HG03139 (cell line): ENCODE data around the gene SGCA.

ENCODE experiments used
- ATAC-seq: cut with Tn5 transposase; IDR thresholded peaks from one replicate; pipeline ENCODE4 v1.9.1; 2021; ENCODE audit not compliant: unreplicated experiment

Gene SGCA

DNA sequence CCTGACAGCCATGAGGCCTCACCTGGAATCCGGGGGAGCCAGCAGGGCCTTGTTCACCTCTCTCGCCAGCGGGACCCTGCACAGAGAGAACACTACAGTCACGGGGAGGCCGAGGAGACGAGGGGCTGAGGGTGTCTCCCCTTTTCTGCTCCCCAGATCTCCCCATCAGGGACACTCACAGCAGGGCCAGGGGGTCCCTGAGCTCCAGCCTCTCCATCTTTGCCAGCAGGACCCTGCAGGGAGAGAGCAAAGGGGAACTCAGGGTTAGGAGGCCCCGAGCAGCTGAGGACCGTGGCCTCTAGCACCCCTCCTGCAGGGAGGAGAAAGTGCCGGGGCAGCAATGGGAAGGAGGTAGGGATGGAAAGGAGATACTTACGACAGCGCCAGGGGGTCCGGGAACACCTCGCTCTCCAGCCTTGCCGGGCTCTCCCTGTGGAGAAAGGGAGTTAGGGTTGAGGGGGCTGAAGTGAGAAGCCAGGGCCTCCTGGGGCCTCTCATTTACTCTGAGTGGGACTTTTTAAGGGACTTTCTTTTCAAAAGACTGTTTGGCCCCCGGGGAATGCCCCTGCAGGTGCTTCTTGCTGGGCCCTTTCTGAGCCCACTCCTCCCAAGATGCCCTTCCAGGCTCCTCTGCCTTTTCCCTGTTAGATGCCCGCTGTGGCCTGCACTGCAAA is 26.9 kb downstream of the SGCA start:
- no peak for ATAC-seq

DNA sequence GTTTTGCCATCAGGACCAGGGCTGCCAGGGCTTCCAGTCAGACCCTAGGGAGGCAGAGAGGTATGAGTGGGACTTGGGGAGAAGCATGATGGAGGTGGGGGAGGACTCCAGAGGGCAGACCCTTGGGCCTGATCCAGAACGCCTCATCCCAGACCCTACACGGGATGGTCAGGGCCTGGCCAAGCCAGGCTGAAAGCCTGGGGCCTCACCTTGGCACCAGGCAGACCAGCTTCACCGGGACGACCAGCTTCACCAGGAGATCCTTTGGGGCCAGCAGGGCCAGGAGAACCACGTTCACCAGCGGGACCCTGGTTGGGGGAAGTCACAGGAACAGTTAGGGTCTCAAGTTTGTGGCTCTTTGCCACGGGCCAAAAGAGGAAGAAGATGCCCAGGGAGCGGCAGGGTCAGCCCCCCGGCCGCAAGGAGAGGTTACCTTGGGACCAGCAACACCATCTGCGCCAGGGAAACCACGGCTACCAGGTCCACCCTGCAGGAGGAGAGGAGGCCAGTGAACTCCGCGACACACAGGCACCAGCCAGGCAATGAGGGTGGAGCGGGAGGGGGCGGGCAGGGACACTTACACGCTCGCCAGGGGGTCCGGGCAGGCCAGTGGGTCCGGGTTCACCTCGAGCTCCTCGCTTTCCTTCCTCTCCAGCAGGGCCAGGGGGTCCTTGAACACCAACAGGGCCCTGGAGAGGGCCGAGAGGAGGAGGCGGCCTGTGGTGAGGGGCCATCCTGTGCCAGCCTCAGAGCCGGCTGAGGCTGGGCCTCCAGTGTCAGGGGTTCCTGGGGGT is 28.5 kb downstream of the SGCA start:
- ATAC-seq: no peak

DNA sequence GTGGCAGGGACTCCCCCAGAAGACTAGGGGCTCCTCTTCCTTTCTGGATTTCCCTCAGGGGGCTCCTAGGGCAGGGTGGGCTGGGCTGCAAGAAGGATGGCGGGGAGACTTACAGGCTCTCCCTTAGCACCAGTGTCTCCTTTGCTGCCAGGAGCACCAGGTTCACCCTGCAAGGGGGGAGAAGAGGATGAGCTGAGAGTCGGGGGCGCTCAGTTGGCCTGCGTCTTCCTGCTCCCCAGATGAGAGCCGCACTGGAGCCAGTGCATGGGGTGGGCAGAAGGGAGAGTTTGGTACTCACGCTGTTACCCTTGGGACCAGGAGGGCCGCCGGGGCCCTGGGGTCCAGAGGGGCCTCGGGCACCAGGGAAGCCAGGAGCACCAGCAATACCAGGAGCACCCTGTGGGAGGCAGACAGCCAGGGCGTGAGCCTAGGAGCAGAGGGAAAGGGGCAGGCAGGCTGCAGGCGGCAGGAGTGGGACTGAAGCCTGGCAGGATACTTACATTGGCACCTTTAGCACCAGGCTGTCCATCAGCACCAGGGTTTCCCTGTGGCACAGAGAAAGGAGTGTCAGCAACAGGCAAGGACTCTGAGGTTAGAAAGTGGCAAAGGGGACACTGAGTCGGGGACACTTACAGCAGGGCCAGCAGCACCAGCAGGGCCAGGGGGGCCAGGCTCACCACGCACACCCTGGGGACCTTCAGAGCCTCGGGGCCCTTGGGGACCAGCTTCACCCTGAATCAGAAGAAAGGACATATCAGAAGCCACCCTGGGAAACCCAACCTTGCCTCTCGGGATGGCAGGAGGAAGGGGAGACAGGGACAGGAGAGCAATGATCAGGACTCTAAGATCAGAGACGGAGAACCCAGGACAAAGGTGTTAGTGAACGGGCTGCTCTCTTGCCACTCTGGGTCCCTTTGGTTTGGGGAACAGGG is 29.4 kb downstream of the SGCA start:
- ATAC-seq: no peak

DNA sequence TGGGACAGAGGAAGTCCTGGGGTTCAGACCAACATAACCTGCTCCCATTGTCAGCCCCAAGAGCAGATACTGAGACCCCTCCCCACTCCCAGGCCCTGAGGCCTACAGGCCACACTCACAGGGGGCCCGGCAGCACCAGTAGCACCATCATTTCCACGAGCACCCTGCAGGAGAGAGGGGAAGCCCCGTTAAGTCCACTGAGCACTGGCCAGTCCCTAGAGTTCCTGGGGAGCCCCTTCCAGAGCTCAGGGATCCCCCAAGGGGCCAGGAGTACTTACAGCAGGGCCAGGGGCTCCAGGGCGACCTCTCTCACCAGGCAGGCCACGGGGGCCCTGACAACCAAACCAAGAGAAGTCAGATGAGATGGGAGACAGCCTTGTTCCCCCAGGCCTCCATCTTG is 30.2 kb downstream of the SGCA start:
- ATAC-seq: no peak

DNA sequence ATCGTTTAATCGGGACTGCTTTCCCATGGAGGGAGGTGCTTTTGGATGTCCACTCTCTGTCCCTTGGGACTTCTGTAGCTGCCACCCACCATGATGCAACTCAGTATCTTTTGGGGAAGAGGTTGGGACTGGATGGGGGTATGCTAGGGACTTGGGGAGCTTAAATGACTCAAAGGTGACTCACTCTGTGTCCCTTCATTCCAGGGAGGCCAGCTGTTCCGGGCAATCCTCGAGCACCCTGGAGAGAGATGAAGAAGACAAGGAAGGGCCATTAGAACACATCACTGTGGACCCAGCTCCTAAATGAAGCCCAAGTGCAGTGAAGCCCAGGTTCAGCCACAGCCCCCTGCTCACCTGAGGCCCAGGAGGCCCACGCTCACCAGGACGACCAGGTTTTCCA is 31.0 kb downstream of the SGCA start:
- no peak for ATAC-seq

DNA sequence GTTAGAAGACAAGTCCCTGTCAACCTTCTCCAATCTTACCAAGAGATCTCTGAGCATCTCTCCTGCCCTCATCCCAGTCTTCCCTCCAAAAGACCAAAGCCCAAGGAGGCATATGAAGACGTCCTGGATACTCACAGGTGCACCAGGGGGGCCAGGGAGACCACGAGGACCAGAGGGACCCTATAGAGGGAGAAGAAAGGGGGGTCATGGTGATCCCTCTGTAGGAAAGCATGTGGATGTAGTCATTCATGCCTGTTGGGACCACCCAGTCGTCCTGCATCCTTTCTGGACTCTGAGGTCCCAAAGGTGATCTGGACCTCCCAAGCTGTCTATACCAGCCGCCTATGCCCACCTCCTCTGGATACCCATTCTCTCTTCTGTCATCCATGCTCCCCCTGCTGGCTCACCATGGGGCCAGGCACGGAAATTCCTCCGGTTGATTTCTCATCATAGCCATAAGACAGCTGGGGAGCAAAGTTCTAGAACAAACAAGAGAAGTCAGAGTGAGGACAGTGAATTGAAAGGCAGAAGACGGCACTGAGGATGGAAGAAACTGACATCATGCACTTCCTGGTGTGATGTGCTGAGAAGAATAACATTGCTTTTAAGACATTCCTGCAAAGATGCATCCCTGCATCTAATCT is 32.3 kb downstream of the SGCA start:
- ATAC-seq: no peak

DNA sequence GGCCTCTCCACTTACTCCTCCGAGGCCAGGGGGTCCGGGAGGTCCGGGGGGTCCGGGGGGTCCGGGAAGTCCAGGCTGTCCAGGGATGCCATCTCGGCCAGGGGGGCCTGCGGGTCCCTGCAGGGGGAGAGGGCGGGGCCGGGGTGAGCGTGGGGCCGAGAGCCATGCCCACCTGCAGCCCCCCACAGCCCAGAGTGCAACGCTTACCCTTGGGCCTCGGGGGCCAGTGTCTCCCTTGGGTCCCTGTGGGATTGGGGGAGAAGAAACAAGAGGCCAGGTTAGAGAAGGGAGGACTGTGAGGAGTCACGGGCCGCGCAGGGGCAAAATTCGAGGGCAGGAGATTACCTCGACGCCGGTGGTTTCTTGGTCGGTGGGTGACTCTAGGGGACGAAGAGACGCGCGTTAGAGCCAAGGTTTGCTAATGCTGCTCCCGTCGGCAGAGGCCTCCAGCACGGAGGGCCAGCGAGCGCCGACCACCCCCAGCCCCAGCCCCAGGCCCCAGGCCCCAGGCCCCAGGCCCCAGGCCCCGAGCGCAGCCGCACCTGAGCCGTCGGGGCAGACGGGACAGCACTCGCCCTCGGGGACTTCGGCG is 33.5 kb downstream of the SGCA start:
- ATAC-seq: no peak

DNA sequence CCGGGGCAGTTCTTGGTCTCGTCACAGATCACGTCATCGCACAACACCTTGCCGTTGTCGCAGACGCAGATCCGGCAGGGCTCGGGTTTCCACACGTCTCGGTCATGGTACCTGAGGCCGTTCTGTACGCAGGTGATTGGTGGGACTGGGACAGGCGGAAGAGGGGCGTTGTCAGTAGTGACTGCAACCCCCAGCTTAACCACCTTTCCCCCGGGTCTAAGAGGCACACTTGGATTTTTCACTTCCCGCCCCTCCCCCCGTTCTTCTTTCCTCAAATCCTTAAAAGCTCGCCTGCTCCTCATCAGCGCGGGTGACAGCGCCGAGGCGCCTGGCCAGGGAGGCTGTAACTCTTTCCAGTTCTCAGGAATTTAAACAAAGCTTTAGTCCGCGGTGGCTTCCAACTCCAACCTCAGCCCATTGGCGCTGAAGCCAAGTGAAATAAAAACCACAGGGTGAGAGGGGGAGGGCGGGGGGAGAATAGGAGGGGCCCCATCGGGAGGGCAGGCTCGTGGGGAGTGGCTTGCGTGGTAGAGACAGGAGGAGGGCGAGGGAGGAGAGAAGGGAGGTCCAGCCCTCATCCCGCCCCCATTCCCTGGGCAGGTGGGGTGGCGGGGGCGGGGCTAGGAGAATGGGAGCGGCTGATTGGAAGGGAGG is 34.1 kb downstream of the SGCA start:
- ATAC-seq: no peak

DNA sequence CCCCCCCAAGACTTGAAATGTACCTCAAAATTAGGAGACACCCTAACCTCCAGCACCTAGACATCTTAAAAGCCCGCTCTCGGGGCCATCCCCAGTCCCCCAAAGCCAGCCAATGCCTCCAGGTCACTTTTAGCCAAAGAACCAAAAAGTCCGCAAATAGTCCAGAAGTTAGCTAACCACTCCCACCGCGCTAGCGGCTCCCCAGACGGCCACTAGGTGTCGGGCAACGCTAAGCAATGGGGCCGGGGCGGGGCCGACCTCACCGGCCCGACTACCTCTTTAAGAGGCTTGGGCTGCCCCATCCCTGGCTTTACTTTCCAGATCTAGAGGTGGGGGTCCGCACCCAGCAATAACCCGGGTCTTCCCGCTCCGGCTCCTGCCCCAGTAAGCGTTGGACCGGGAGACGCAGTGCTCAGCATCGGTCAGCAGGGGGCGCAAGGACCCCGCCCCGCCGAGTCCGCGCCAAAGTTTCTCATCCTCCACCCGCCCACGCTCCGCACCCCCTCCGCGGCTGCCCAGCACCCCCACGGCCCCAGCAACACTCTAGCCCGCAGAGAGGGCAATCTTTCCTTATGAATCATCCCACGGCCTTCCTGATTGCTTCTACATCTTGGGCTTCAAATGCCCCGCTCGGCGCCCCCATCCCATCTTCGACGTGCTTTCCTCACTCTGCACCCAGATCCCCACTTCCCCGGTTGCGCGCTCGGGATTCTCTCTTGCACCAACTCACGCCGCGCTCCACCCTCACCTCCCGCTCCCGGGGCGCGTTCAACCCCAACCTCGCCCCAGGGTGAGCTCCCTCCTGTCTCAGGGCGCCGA is 34.9 kb downstream of the SGCA start:
- no peak for ATAC-seq

DNA sequence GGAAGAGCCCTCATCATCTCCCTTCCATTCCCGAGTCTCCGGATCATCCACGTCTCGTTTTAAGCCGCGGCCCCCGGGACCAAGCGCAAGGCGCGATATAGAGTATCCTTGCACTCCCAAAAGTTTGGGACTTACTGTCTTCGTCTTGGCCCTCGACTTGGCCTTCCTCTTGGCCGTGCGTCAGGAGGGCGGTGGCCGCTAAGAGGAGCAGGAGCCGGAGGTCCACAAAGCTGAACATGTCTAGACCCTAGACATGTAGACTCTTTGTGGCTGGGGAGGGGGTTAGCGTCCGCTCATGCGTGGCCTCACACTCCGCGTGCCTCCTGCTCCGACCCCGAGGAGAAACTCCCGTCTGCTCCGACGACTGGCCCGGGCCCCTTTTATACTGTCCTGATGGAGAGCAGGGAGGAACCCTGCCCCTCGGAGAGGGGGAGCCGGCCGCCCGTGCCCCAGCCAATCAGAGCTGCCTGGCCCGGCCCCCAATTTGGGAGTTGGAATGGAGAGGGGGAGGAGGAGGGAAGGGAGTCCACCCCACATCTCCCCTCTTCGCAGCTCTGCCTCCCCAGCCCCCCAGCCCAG is 35.6 kb downstream of the SGCA start, which contains the start of gene COL1A1:
Gene COL1A1, minus strand, starts transcription at position 356 of the 579 bp plus-strand sequence. Its CDS starts 118 bp downstream, at position 238.
- ATAC-seq: no peak

DNA sequence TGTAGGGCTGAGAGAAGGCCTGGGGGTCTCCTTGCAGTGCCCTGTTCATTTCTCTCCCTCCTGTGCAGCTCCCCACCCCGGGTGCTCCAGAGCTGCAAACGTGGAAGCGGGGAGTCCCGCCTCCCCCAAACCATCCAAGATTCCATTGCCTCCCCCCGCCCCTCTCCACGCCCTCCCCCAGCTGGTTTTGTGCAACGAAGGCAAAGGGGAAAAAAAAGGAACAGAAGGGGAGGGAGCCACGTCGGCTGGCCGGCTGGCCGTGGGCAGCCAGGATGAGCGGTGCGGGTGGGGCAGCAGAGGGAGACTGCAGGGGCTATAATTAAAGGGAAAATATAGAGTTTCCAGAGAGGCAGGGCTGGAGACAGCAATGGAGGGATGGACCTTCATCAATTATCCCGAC is 37.3 kb downstream of the SGCA start:
- ATAC-seq: no peak

DNA sequence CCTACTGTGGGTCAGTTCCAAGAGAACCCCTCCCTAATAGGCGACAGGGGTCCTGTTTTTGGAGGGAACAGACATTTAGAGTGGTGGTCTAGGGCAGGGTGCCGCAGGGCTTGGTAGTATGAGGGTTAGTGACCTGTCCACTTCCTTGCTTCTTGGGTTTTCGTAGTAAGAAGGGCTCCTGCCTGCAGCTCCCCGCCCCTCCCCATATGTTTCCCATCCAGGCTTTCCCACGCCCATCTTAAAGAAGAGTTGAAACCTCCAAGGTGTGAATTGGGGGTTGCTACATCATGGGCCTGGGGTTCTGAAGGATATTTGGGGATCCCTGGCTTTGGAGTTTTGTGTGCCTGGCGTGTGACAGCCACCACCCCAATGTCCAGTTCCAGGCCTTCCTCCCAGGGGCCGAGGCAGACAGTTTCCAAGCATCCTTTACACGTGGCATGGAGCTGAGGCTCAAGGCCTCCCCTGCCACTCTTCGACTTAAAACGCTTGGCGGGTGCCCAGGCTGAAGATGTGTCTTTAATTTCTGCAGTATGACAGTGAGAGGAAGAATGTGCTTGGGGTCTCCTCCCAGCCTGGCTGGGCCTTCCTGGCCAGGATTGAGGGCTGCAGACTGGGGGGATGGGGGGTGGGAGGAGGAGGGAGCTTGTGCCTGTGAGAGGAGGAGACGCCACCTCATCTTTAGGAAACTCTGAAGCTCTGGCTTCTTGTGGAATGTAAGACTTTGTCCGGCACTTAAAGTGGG is 38.0 kb downstream of the SGCA start:
- no peak for ATAC-seq

DNA sequence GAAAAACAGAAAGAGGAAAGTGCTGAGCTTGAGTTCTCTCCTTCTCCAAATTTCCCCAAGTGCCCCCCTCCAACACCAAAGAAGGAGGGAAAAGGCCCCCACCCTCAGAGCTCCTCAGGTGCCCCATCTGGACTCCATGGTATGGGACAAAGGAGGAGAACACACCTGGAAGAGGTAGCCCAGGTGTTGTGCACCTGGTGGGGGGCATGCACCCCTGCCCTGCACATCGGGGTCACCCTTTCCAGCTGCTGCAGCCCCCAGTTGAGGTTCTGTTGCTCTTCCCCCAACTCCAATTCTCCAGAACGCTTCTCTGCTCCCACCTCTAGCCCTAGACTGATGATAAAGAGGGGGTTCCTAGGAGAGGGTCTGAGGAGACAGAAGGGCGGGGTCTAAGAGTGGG is 38.6 kb downstream of the SGCA start:
- no peak for ATAC-seq

DNA sequence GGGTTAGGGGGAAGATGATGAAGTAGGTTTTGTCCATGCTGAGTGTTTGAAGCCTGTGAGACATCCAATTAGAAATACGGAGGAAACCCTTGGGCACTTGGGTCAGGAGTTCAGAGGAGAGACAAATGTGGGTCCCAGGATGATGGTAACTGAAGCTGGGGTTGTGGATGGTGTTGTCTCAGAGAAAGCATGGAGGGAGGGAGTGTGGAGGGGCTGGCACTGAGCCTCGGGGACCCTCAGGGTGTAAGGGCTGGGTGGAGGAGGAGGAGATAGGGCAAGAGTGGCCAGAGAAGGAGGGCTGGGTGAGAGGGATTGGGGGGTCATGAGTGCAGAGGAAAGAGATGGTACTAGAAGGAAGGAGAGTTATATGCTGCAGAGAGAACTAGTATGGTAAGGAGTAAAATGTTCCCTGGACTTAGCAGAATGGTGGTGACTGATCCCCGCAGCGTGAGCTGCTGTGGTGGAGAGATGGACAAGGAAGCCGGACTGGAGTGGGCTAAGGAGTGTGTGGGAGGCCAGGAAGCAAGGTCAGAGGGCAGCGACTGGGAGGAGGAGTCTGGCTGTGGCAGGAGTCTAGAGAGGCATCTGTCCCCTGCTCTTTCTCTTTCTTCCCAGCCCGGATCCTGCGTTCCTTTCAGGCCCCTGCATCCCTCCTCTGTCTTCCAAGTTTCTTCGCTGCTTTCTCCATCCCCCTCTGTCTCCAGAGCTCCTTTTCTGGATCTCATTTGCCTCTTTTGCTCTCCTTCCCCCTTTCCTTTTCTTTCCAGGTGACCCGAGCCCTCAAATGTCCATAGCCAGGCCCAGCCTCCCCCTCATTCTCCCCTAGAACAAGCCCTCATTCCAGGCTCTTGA is 39.5 kb downstream of the SGCA start:
- ATAC-seq: no peak

DNA sequence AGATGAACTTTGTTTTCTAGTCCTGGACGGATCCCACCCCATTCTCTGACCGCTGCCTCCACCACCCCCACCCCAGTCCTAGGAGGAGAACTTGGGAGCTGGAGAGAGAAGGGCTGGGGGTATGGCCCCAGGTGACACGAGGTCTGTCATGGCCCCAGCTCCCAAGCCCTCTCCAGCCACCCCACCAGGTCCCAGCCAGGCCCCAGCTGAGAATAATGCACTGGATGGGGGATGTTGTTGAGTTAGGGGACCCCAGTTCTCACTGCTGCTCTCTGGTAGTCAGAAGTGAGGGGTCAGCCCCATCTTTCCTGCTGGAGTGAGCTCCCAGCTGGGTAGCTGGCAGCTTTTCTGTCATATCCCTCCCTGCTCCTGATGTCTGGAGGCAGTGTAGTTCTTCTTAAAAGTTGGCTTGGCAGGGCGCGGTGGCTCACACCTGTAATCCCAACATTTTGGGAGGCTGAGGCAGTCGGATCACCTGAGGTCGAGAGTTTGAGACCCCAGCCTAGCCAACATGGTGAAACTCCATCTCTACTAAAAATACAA is 40.2 kb downstream of the SGCA start:
- ATAC-seq: no peak

DNA sequence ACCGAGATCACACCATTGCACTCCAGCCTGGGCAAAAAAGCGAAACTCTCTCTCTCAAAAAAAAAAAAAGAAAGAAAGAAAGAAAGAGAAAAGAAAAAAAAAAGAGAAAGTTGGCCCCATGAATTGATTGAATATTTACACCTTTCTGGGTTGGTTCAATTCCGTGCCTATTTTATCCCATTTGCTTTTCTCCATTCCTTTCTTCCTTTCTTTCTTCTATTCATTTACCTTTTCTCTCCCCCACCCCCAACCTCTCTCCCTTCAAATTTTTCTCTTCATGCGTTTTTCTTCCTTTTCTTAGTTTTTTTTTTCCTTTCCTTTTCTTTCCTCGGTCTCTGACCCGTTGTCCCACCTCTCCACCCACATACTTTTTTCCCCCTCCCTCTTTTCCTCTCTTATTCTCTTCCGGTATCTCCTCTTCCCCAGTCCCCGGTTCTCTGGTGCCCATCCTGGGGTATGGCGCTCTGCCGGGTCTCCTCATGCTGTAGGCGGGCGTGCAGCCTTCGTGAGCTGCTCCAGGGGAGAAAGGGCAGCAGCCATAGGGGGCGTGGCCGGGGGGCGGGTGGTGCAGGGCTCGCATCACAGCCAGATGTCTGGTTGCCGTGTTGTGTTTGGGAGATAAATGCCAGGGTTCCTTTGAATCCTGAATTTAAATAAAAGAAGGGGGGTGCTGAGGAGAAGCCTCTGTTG is 40.9 kb downstream of the SGCA start:
- no peak for ATAC-seq
